HT-29 (cell line): ENCODE data around the gene EPB41L4B. TPM values are rescaled to one million over a fixed set of nuclear protein-coding genes. Genes with fewer than 3 reads are reported as not detected.

Experiments used
- DNase-seq: peaks from one replicate; pipeline ENCODE4 v3.0.0-alpha.2; 2015; ENCODE audit warnings: low spot score
- total RNA-seq: library from RNA; depleted of rRNA; stranded (reverse); fragments of >200 nt; shearing (Covaris generic); gene quantifications from 2 replicates; pipeline ENCODE4 v1.2.3, GENCODE V29; 2014

Gene EPB41L4B
- total RNA-seq, 1 experiment from 2014 or later: 10.1 TPM

- no peak for DNase-seq
Observed at GRCh38 chr9:109320331-109320741, 523 bp downstream of the EPB41L4B start.

DNA sequence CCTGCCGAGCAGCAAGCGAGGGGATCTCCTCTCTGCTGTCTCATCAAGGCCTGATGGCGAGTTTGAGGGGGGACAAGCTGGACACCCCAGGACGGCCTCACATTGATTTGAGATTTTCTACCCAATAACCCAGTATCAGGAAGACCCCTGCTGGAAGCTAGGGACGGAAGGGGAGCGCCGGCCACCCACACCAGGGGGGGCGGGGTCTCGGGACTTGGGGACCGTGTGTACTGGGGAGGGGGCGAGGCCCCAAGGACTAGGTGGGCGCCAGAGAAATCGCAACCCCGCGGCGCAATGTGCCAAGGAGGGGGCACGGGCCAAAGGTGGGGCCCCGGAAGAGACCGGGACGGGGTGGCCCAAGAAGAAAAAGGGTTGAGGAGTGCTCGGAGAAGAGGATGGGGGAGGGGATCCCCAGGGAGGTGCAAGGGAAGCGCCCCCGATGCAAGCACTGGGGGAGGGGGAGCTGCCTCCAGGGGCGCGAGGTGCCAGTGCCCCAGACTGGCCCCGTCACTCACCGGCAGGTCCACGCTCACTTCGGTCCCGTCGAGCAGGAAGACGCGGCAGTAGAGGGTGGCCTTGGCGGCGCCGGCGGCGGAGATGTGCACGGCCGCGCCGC is 1.1 kb downstream of the EPB41L4B start:
- no peak for DNase-seq

DNA sequence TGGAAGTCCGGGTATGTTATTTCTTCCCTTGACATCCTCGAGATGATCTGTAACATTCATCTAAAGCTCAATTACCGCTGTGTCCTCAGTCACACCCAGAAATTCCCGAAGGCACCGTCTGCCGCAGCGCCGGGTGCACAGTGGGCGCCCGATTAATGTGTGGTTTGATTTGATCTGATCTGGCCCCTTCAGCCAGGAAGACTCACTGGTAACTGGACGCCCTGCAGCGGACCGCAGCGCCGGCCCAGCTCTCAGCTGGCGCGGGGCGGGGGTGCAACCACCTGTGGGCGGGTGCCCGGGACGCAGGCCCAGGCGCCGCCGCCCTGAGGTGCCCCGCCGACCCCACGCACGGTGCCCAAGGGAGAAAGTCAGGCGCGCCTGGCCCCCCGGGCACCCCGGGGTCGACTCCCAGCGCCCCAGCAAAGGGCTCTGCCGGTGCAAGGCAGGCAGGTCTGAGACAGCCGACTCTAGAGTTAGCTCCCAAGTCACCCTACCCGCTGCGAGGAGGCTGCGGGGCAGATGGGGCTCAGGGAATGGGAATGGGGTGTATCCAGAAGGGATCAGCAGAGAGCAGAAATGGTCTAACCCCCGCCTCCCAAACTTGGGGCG is 1.7 kb downstream of the EPB41L4B start:
- DNase-seq: peak; percentile 54

DNA sequence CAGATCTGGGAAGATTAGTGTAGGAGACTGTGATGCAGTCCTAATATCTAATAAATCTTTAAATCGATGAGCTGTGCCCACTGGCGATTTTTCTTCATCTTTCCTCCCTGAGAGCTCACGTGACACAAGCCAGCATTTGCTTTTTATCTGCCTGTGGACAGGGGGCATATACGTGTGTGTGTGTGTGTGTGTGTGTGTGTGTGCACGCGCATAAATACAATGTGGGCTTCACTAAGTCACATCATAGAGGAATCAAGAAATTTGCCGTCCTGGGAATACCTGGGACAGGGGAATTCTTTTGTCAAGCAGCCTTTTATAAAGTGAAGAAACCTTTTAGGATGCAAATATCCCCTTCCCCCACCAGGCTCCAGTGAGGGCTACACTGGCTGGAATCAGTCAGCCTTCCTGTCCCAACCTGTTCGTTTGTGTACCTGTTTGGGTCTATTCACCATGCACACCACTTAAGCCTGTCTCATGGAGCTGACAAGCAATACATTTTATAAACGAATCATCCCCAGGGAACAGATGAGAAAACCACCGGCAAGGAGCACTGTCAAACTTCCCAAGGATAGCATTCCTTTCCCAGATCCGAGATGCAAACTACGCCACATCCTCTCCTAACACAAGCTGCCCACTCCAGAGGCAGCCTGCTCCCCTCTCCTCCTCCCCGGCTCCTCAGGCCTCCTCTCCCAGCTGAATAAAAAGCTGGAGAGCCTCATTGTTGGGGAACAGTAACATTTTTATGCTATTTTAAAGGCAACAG is 2.7 kb downstream of the EPB41L4B start:
- no peak for DNase-seq

- DNase-seq: no peak
Observed at GRCh38 chr9:109317311-109317978, 3.4 kb downstream of the EPB41L4B start.

DNA sequence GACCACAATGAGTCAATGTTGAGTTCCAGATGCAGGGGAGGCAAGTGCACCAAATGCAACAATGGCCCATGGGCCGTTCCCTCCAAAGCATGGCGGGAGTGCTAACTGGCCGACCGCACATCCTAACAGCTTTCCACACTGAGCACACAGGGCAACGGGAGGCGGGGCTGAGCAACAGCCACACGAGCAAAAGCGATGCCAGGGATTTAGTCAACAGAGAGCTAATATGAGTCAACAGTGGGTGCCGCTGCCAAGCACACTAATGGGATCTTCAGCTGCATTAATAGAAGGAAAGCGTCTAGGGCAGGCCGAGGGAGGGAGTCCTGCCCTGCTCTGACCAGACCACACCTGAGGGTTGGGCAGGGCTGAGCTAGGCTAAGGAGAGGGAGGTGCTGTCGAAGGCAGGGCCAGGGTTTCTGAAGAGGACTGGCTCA is 4.6 kb downstream of the EPB41L4B start:
- peak; percentile 94 for DNase-seq

DNA sequence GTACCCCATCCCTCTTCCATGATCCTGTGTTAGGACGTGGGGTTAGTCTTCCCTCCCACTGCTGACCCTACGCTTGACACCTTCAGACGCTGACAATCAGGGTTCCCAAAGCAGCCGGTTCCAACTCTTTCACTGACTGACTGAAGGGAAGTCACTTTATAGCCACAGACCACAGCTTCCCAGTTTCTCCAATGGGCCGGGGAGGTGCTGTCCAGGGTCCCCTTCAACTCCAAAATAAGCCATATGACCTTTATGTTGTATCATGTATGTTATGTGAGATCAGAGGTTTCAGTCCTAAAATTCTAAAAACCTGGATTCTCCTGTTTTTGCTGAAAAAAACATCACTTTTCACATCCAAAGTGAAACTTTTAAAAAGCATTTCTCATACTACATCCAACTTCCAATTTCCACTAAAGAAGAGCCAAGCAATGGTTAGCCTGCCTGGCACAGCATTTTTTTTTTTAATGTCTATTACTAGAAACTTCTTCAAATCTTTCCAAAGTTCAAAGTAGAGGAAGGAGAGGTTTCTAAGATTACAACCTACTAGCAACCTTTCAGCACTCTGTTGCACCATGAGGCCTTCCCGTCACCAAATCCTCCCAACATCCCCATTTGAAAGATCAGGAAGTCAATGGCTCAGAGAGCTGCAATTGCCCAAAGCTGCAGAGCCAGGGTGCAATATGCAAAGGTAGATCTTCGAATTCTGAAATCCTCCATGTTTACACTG is 5.2 kb downstream of the EPB41L4B start:
- DNase-seq: no peak

DNA sequence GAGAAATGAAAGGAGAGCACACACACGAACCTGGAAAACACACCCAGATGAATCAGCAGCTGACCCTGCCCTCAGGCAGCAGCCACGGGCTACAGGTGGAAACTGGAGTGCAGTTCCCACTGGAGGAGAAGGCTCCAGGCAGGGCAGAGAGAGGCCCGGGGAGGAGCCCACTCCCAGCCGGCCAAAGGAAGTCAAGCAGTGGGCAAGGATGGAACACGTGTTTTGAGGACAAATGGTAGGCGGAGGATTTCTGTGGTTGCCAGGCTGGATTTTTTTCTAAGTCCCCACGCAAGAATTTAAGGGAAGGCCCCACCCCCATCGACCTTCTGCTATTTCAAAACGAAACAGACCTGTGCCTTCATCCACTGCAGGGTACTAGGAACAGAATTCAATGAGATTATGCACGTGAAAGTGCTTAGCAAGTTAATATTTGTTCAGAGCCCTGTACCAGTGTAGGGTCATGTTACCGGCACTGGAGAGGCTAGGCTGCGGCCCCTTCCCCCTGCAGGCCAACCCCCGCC is 6.8 kb downstream of the EPB41L4B start:
- no peak for DNase-seq

- no peak for DNase-seq
Observed at GRCh38 chr9:109313351-109313750, 7.5 kb downstream of the EPB41L4B start.

GRCh38 chr9:109312783-109313182 is 8.1 kb downstream of the EPB41L4B start:
- no peak for DNase-seq

GRCh38 chr9:109311731-109312130 is 9.1 kb downstream of the EPB41L4B start:
- no peak for DNase-seq

DNA sequence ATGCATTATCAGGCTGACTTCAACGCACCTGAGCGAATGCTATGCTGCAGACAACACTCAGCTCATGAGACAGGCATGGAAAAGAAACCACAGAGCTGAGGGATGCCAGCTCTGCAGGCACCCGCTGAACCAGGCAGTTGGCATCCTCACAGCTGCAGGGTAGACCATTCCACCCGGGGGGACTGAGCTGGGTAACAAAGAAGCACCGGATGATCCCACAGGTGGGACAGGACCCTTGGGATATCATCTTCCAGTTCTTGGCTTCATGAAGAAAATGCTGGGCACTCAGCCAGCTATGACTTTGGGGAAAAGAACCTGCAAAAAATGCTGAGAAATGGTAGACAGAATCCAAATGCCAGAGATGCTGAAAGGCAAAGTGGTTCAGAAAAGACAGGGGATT is 9.6 kb downstream of the EPB41L4B start:
- no peak for DNase-seq

DNA sequence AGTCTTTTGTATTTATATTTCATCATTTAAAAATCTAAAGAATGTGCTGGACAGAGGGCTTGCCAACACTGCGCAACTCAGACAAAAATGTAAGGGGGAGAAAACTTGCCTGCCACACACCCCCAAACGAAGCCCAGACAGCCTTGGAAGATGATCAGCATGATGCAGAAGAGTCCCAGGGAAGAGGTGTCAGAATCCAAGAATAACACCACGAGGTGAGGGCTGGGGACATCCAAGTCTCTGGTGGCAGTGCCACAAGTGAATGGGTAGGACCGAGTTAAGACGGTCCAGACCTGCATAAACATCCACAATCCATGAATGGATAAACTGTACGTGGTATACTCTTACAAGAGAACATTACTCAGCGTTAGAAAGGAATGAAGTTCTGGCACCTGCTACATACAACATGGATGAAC is 10.4 kb downstream of the EPB41L4B start:
- DNase-seq: no peak

DNA sequence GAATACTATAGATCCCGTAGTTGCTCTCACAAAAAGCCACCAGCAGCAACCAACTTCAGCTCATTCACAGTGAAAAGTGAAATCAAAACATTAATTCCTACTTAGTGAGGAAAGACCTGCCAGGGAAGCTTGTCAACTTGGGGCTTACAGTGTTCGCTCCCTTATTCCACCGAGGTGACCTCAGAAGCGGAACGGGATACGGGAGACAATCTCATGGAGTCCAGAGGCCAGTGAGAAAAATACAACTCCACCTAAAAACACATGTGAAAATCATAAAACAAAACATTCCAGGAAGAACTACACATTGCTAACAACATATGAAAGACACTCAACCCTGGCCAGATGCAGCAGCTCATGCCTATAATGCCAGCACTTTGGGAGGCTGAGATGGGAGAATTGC is 11.6 kb downstream of the EPB41L4B start:
- DNase-seq: no peak

DNA sequence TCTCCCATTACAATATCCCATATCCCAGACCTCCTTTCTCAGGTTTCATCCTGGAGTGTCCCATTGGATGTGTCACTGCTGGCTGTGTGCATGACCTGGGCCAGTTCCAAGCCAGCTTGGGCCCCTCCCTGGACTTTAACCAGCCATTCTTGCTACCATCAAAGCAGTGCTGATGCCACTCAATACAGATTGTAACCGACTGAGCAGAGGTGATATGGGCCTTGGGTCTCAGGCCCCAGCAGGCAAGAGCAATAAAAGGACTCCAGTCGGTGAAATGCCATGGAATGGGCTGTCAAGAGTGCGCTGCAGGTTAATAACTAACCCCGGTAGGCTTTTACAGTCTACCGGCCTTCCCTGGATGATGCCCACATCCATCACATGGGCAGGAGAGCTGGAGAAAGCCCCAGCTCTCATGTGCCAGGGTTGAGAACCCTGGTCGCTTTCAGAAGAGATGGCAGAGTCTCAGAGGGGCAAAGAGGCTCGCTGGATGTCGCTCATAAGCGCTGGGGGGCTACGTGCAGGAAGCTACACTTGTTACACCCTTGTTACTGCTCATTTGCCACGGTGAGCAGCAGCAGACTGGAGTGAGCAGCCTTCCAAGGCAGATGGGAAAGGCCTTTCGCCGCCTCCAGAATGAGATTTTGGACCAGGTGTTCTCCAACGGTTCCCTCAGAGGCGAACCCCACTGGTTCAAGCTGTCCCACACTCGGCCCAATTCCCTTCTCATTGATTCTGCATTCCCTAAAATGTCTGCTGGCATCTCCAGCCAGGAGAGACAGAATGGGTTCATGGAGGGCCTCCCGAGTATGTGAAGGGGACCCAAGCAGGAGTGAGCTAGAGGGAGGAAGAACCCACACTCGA is 13.2 kb downstream of the EPB41L4B start:
- peak; percentile 62 for DNase-seq

DNA sequence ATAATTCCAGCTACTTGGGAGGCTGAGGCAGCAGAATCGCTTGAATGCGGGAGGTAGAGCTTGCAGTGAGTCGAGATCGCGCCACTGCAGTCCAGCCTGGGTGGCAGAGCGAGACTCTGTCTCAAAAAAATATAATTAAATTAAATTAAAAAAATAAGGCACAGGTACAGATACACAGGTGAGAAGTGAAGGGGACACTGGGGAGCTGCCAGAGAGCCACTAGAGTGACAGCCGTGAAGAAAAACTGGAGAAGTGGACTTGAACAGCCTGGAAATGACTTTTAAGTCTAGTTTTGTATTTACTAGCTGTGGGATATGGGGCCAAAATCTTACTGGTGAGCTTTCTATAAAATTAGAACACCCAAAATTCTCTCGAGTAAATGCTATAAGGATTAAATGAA is 15.1 kb downstream of the EPB41L4B start:
- DNase-seq: no peak

- DNase-seq: no peak
Observed at GRCh38 chr9:109304347-109304746, 16.5 kb downstream of the EPB41L4B start.

DNA sequence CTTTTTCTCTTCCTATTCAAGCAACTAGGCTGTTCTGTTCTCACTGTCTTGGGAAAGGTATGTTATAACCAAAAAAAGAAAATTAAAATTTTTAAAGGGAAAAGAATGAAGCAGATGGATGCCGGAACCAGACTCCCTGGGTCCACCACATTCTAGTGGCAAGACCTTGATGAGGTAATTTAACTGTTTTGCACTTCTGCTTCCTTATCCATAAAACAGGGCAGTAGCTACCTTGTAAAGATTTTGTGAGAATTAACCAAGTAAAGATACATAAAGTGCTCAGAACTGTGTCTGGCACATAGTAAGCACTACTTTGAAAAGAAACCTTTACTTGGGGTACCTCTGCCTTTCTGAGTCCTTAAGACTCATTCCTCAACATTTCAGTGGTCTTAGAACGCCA is 17.0 kb downstream of the EPB41L4B start:
- no peak for DNase-seq

DNA sequence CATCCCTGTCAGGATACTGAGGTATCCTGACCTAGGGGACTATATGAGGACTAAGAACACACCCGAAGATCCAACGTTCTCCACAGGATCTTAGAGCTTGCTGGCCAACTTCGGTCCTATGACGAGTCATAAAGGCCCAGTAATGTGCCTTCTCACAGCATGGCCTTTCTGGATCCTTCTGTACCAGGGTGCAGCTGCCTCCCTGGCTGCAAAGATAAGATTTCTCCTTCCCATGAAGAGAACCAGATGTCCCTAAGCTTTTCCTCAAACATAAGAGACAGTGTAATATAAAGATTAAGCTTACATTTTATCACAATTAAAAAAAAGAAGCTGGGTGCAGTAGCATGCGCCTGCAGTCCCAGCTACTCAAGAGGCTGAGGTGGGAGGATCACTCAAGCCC is 18.3 kb downstream of the EPB41L4B start:
- no peak for DNase-seq

DNA sequence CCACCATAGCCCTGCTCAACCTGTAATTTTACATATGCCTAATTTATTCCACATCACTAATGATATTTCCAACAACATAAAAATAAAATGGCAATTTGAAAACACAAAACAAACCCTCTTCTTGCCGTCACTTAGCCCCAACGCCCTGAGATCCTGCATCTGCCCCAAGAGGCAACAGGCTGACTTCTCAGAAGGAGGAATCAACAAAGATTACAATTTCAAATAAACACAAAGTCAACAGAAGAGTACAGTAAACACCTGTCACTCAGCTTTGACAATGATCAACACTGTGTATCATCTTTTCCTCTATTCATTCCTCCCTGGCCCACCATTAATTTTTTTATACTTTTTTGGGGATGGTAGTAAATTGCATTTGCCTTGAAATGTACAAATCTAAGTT is 19.8 kb downstream of the EPB41L4B start:
- DNase-seq: no peak
